Stimulated activated CD4-positive, alpha-beta T cell treated with anti-CD3 and anti-CD28 coated beads, Interleukin-12 subunit alpha, Interleukin-12 subunit beta, amount 100 ng/mL, for 48 hours (primary cell): Measurements from ENCODE around the gene ARHGEF10L.

Source experiments
- DNase-seq, 3 donors: peaks; one replicate each; pipeline ENCODE4 v3.0.0-alpha.2; 2020; ENCODE audit warnings: low read depth in 2 of 3, low spot score in 1 of 3

Gene ARHGEF10L

GRCh38 chr1:17631410-17631809 lies 91.9 kb downstream of the ARHGEF10L start:
- DNase-seq = no peak

DNA sequence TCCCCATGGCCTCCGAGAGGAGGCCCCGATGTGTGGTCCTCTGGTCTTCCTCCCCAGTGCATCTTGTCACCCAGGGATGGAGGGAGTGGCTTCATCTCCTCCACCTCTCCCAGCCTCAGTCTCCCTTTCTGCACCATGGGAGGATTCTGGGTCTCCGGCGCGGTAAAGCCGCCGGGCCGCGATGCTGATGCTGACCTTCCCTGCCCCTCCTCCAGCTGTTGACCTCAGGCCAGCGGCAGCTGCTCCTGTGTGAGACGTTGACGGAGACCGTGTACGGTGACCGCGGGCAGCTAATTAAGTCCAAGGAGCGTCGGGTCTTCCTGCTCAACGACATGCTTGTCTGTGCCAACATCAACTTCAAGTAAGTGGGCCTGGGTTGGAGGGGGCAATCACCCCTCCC lies 92.6 kb downstream of the ARHGEF10L start:
- no peak for DNase-seq

DNA sequence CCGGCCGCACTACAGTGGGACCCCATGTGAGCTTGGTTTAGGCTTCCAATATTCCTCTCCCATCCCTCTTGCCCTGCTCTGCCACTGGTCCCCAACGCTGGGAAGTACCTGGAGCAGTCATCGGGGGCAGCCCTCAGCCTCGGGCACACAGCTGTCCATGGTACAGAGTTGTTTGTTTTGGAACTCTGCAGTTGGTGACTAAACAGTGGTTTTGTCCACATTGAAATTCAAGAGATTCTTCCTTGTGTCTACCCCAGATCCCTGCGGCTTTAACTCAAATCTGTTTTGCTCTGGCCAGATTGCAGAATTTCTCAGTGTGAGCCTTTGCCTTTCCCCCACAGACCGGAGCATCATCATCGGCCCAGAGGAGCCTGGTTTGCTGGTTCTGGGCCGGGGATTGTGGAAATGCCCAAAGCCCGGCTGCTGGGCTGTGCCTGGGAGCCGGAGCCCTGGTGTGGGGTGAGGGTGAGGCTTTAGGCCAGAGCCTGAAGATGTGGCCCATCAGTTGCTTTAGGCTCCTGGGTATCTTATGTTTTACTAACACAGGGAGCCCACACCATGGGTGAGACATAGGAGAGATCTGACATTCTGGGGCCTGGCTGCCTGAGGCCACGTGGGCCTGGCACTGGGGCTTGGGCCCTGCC lies 93.2 kb downstream of the ARHGEF10L start:
- DNase-seq = no peak

- no peak for DNase-seq
Measured at GRCh38 chr1:17633654-17634053, 94.2 kb downstream of the ARHGEF10L start.

- no peak for DNase-seq
Measured at GRCh38 chr1:17635276-17635675, 95.8 kb downstream of the ARHGEF10L start.

- DNase-seq = no peak
Measured at GRCh38 chr1:17635811-17636210, 96.3 kb downstream of the ARHGEF10L start.

- DNase-seq = no peak
Measured at GRCh38 chr1:17636612-17637011, 97.1 kb downstream of the ARHGEF10L start.

DNA sequence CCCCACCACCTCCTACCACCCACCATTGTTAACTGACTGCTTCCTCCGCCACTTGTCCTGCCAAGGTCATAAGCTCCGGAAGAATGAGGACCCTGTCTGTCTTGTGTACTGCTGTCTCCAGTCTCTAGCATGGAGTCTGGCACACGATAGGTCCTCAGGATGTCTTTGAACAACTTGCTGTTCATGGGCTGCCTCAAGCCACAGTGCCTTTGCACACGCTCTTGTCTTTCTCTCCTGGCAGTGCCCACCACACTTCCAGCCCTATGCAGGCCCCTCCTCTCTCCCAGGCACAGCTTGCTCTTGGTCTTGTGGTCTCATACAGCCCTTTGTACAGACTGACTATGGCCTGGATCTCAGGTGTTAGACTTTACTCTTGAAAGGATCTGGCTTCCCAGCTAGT lies 97.6 kb downstream of the ARHGEF10L start:
- no peak for DNase-seq

- DNase-seq = no peak
Measured at GRCh38 chr1:17639703-17640340, 100.3 kb downstream of the ARHGEF10L start.

DNA sequence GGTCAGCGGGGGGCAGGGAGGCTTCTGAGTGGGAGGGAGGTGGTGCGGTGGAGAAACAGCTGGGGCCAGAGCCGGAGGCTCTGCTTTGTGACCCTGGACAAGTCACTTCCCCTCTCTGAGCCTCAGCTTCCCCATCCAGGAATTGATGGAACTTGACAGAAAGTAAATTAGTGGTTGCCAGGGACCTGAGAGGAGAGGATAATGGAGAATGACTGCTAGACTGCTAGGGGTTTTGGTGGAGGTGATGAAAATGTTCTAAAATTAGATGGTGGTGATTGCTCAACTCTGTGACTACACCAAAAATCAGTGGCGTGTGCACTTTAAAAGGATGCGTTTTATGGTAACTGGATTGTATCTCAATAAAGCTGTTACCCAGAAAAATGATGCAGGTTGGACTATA lies 100.9 kb downstream of the ARHGEF10L start:
- no peak for DNase-seq

- no peak for DNase-seq
Measured at GRCh38 chr1:17640975-17641374, 101.5 kb downstream of the ARHGEF10L start.

DNA sequence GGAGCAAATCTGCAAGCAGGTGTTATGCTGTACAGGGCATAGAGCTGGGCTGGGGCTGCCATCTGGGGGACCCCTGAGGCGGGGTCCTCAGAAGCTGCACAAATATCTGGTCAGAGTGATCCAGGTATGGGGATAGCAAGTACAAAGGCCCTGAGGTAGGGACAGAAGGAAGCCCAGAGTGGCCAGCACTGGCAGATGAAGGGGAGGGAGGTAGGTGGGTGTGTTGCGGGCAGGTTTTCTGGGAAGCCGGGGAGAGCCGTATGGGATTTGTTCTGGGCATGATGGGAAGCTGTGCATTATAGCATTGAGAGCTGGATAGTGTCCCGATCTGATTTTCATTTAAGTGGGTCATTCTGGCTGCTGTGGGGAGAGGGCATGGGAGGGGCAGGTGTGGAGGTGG lies 102.7 kb downstream of the ARHGEF10L start:
- DNase-seq = no peak

DNA sequence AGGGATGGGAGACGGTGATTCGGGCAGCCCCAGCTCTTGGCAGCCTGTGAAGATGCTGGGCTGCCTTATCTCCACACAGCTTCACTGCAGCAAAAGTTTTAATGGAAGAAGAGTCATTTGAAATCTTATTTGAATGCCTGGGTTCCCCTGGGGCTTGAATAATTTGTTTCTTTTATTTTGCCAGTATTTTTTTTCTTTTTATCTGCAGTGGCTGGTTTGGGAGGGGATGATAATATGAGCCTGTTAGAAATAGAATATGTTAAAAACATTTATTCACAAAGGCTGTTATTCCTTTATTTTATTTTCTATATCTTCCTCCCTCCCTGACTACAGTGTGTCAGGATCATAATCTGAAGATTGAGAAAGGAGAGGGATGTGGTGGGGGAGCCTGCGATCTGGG lies 103.4 kb downstream of the ARHGEF10L start:
- no peak for DNase-seq

DNA sequence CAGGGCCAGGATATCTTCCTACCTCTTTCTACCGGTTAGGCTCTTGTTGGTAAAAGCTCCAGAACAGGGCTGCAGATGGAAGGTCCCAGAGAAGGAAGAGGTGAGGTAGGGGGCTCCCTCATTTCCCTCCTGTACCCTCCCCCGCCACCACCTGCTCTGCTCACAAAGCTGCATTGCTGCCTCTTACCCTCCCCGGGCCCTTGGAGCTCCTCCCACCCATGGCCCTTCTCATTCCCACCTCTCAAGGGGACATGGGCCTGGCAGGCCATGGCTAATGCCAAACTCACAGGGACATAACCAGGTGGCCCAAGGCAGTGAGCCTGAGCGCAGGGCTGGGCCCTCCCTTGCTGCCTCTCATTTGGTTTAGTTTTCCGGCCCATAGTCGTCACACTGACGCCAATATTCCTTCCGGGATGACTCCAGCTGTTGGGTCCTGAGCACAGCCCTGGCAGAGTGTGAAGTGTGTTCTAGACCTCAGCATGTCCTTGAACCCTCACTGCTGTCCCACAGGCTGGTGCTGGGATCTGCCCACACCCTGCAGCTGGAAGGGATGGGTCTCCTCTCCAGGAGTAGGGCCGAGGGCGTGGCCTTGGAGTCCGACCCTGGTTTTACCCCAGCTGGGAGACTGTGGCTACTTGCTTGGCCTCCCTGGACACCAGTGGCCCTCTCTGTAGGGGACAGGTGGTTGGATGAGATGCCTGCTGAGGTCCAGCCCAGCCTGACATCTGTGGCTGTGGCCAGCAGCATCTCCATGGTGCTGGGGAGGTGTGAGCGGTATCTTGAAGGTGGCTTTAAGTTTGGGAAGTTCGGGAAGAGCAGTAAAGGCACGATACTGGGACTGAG lies 104.6 kb downstream of the ARHGEF10L start:
- DNase-seq = no peak

DNA sequence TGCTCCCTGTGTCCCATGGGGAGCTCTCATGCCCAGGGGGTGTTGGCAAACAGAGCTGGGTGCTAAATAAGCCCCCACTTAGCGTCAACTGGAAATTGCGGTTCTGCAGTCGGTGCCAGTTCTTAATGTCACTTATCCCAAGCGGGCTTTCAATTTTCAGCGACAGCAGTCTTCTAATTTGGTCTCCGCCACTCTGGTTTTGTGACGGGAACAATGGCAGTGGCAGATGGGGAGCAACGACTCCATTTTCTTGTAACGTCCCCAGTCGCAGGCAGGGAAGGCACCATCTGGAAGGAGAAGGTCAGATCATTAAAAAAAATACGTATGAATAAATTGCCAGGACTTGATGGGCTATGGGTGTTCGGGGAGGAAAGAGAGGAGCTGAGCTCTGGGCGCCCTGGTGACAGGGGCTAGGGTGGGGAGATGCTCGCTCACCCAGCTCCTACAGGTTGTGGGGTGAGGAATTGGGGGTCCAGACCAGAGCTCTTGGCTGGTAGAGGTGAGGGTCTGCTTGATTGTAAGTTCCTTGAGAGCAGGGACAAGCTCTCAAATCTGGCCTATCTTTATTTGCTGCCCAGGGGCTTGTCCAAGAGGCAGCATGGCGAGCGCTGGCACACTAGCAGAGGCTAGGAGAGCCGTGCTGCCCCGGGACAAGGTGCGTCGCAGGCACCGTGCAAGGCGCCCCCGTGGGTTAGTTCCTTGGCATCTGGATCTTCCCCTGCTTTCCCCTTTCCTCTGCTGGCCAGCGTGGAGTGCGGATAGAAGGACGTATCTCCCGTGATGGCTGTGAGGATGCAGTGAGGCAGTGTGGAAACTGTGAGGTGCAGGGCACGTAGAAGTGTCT lies 105.8 kb downstream of the ARHGEF10L start:
- DNase-seq = no peak

DNA sequence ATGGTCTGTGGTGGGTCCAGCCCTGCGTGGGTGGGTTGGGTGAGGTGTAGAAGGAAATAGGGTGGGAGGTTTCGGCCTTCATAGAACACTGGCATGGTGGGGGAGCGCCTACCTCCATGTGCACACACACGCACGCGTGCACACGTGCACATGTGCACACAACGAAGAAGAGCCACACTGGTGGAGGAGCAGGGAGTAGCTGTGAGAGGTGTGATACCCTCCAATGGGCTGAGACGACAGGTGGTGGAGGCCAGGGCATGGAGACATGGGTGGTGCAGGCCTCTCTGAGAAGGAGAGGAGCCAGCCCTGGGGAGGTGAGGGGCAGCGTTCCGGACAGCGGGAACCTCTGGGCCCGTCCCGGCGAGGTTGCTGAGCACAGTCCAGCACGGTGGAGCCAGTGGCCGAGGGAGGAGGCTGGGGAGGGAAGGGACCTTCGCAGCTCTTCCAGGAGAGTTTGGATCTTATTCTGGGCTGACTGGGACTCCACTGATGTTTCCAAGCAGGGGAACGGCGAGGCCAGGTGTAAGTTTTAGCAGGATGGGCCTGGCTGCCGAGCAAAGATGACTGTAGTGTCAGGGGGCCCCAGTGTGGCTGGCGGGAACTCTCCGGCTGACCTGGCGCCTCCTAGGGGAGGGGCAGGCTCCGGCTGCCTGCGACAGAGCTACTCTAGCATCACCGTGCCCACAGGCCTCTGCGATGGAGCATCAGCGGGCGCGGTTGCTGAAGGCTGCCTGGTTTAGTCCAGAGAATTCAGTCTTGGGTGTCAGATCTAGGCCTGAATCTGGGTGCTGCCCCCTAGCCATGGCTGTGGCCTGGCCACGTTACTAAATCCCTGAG lies 107.2 kb downstream of the ARHGEF10L start:
- DNase-seq = no peak

GRCh38 chr1:17648457-17649145 lies 109.1 kb downstream of the ARHGEF10L start:
- no peak for DNase-seq

DNA sequence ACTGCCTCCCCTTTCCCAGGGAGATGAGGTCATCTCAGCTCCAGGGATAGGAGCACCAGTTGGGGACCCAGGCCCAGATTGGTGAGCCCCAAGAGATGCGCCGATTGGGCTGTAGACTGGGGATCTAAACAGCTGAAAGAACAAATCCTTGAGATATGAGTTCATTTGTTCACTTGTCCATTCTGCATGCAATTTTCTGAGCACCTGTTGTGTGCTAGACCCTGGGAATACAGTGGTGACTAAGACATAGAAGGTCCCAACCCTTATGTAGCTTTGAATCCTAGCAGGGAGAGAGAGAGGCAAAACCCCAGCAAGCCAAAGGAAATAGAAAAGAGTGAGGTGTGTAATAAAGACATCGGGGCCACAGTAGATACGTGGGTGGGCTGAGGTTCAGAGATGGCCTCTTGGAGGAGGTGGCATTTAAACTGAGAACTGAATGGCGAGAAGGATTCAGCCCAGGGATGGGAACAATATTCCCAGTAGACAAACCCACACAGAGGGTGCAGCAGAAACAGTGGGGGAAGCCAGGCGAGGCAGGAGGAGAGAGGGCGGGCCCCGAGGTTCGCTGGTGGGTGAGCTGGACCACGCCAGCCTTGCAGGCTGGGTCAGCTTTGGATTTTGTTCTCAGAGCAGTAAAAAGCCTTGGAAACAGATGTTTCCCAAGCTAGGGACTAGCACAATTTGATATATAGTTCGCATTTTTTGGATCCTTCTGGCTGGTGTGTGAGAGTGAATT lies 110.0 kb downstream of the ARHGEF10L start:
- DNase-seq = no peak

- DNase-seq = no peak
Measured at GRCh38 chr1:17653276-17653675, 113.8 kb downstream of the ARHGEF10L start.
